ENCODE measurements around the gene GRM7. TPM values are rescaled to one million over a fixed set of nuclear protein-coding genes. Genes with fewer than 3 reads are reported as not detected.

The GRM7 gene
- total RNA-seq, 6 donors from 2014 or later, result 0.46 to 8.6 TPM; not detected in 4

DNA sequence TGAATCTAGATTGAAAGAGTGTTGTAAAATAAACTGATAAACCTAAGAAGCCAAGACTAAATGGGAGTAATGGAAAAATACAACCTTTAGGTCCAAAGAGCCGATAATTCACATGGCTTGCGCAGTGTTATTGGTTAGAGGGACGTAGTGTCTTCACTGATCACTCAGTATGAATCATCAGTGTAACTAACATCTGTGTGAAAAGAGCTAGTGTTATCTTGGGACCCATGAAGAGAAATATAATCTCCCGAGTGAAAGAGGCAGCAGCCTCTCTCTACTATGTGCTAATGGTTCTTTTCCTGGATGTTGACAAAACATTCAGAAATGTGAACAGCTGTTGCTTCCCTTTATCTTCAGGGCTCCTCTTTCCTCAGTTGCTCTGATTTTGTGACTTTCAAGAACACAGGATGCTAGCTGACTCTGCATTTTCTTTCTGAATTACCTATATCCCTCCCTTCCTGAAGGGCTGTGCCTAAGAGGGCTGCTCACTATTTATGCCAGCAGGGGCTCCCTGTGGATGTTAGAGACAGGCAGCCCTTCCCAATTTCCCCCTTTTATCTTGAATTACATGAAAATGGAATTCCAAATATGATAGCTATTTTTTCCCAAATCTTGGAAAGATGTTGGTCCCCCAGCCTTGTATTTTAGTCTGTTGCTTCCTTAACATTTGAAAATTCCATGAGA, 128.8 kb downstream of the GRM7 start:
- Histone ChIP-seq H3K36me3 (no peaks in the 10 kb centered on the region), H3K9me3 (no peaks in the 10 kb centered on the region), H3K4me1 (no peaks in the 10 kb centered on the region), H3K27ac (no peak overlapping the region), H3K4me3 (no peak overlapping the region), H3K27me3 (no peaks in the 10 kb centered on the region)
- DNase-seq (no peak), ATAC-seq (ENCODE audit: low FRiP score in 2 of 2) (no peak)
- TF ChIP-seq POLR2A (IDR thresholded peaks at IDR 0.05) (no peak), EP300 (IDR thresholded peaks at IDR 0.05) (no peak), POLR2AphosphoS5 (IDR thresholded peaks at IDR 0.05) (no peak)
- TF ChIP-seq, protein P1, sequence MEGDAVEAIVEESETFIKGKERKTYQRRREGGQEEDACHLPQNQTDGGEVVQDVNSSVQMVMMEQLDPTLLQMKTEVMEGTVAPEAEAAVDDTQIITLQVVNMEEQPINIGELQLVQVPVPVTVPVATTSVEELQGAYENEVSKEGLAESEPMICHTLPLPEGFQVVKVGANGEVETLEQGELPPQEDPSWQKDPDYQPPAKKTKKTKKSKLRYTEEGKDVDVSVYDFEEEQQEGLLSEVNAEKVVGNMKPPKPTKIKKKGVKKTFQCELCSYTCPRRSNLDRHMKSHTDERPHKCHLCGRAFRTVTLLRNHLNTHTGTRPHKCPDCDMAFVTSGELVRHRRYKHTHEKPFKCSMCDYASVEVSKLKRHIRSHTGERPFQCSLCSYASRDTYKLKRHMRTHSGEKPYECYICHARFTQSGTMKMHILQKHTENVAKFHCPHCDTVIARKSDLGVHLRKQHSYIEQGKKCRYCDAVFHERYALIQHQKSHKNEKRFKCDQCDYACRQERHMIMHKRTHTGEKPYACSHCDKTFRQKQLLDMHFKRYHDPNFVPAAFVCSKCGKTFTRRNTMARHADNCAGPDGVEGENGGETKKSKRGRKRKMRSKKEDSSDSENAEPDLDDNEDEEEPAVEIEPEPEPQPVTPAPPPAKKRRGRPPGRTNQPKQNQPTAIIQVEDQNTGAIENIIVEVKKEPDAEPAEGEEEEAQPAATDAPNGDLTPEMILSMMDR (IDR thresholded peaks at IDR 0.05), result no peak
- 70 to 81% methylated on average over 4 of the region's 4 CpGs for WGBS, 2 donors

DNA sequence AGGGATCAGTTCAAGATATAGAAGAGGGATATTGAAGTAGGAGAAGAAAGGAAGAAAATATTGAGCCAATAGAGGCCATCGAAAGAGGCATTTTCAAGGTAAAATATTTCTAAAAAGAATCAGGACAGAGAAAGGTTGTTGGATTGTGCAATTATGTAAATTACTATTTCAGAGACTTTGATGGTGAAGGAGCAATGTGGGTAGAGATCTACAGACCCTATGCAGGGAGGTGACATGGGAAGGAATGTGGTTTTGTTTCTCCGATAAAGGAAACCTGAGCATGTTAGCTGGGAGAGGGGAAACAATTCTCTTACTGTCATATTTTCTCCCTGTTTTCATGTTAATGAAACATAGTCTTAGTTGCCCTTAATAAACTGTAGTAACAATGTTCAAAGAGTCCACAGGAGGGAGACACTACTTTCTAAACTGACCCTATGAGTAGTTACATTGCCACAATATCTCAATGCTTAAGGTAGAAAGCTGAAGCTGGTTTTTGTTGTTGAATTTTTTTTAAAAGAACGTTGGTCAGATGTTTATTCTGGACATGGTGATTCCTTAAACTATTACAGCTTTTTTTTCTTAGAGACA, 133.3 kb downstream of the GRM7 start:
- DNase-seq, result no peak
- Histone ChIP-seq H3K36me3 (no peaks in the 10 kb centered on the region), H3K27ac (no peak overlapping the region), H3K4me1 (no peaks in the 10 kb centered on the region), H3K4me3 (no peak overlapping the region), H3K27me3 (no peaks in the 10 kb centered on the region), H3K9me3 (peaks cover 0 to 10% (median 0%) of the 10 kb centered on the region in 4 donors)
- TF ChIP-seq POLR2A (IDR thresholded peaks at IDR 0.05) (no peak), POLR2AphosphoS5 (IDR thresholded peaks at IDR 0.05) (no peak), EP300 (IDR thresholded peaks at IDR 0.05) (no peak)
- TF ChIP-seq, protein P1 (IDR thresholded peaks at IDR 0.05), result no peak
- no peak for ATAC-seq (ENCODE audit: low FRiP score in 2 of 2)
- WGBS, 2 donors, result 69 to 70% methylated on average over 3 of the region's 3 CpGs

DNA sequence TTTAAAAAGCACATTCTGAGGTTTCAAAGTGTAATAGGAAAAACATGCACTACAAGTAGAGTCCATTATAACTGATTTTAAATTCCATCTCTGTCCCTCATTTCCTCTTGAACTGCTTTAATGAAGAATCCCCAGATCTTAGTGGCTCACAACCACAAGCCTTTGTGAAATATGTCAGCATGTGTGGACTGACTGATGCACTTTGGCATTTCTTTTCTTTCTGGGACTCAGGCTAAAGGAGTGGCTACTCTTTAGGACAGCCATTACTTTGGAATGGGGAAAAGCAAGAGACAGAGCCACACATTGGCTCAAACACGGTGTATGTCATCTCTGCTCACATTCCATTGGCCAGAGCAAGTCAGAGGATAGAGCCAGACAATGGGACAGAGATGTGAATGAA, 139.6 kb downstream of the GRM7 start:
- Histone ChIP-seq H3K4me1 (no peaks in the 10 kb centered on the region), H3K27ac (no peak overlapping the region), H3K9me3 (peaks cover 0 to 10% (median 0%) of the 10 kb centered on the region in 4 donors), H3K36me3 (no peaks in the 10 kb centered on the region), H3K27me3 (no peaks in the 10 kb centered on the region), H3K4me3 (no peak overlapping the region)
- 82 to 100% methylated on average over 1 of the region's 1 CpG for WGBS, 2 donors
- no peak for TF ChIP-seq EP300 (IDR thresholded peaks at IDR 0.05)
- TF ChIP-seq POLR2AphosphoS5 (IDR thresholded peaks at IDR 0.05), result no peak
- no peak for TF ChIP-seq POLR2A (IDR thresholded peaks at IDR 0.05)
- TF ChIP-seq, protein P1 (IDR thresholded peaks at IDR 0.05), result no peak
- DNase-seq (no peak), ATAC-seq (ENCODE audit: low FRiP score in 2 of 2) (no peak)

DNA sequence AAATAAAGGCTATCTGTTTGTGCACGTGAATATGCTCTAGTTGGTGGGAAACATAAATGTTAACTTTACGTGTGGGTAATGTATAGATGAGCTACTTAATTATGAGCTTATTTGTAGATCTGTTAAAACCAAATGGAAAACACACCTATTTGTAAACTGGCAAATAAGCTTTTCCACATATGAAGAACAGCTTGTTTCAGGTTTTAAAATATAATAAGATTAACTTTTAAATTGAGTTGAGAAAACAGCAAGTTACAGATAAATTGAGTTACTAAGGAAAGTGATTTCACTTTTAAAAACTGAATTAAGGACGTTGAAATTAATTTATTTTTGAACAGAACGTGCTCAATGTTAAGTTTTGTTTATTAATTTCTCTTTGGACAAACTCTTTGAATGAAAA, 140.5 kb downstream of the GRM7 start:
- H3K9me3 ChIP-seq, result peaks cover 0 to 10% (median 0%) of the 10 kb centered on the region in 4 donors
- no peak for TF ChIP-seq EP300 (IDR thresholded peaks at IDR 0.05)
- TF ChIP-seq POLR2A (IDR thresholded peaks at IDR 0.05), result no peak
- WGBS, 2 donors, result 79 to 87% methylated on average over 4 of the region's 4 CpGs
- no peak for ATAC-seq (ENCODE audit: low FRiP score in 2 of 2)
- DNase-seq, result no peak
- no peak overlapping the region for H3K27ac ChIP-seq
- H3K36me3 ChIP-seq, result no peaks in the 10 kb centered on the region
- no peak overlapping the region for H3K4me3 ChIP-seq
- H3K4me1 ChIP-seq, result no peaks in the 10 kb centered on the region
- no peaks in the 10 kb centered on the region for H3K27me3 ChIP-seq

DNA sequence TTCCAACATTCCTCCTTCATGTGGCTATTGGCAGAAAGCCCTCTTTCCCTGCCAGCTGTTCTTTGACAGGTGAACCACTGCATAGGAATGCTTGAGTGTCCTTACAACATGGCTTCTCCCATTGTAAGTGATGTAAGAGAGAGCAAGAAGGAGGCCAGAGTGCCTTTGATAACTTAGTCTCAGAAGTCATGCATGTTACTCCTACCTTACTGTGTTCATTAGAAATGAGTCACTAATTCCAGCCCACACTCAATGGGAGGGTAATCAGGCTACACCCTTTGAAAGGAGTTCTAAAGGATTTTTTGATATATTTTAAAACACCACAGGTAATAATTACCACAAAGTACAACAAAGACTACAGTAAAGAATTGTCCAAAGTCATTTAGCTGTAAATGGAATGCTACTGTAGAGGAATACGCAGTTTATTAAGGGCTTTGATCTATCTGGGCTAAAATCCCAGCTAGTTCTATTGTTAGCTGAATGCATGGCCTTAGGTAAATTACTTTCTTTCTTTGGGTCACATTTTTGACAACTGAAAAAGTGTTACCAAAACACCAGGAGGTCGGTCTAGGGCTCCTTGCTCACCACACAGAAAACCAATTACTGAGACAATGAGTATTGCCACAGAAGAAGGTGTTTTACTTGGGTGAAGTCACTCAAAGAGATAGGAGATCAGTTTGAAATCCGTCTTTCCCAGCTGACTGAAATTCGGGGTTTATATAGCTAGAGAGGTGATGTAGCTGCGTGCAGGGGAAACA, 154.9 kb downstream of the GRM7 start:
- no peak overlapping the region for H3K4me3 ChIP-seq

More for the DNA sequence above, 154.9 kb downstream of the GRM7 start:
- ATAC-seq (ENCODE audit: low FRiP score in 2 of 2) (no peak), DNase-seq (no peak)
- 57 to 65% methylated on average over 5 of the region's 5 CpGs for WGBS, 2 donors
- H3K27ac ChIP-seq, result no peak overlapping the region
- H3K27me3 ChIP-seq, result no peaks in the 10 kb centered on the region
- TF ChIP-seq POLR2AphosphoS5 (IDR thresholded peaks at IDR 0.05) (no peak), POLR2A (IDR thresholded peaks at IDR 0.05) (no peak), EP300 (IDR thresholded peaks at IDR 0.05) (no peak)
- TF ChIP-seq, protein P1 (IDR thresholded peaks at IDR 0.05), result no peak
- no peaks in the 10 kb centered on the region for H3K4me1 ChIP-seq
- peaks cover 0 to 8% (median 1%) of the 10 kb centered on the region in 4 donors for H3K9me3 ChIP-seq
- no peaks in the 10 kb centered on the region for H3K36me3 ChIP-seq
